ENCODE results near the gene RNF5. TPM values are rescaled to one million over a fixed set of nuclear protein-coding genes. Genes with fewer than 3 reads are reported as not detected.

Gene RNF5, protein sequence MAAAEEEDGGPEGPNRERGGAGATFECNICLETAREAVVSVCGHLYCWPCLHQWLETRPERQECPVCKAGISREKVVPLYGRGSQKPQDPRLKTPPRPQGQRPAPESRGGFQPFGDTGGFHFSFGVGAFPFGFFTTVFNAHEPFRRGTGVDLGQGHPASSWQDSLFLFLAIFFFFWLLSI
- 133 and 135 TPM in 2 replicates for total RNA-seq
- polyA plus RNA-seq, result 169 and 170 TPM in 2 replicates

DNA sequence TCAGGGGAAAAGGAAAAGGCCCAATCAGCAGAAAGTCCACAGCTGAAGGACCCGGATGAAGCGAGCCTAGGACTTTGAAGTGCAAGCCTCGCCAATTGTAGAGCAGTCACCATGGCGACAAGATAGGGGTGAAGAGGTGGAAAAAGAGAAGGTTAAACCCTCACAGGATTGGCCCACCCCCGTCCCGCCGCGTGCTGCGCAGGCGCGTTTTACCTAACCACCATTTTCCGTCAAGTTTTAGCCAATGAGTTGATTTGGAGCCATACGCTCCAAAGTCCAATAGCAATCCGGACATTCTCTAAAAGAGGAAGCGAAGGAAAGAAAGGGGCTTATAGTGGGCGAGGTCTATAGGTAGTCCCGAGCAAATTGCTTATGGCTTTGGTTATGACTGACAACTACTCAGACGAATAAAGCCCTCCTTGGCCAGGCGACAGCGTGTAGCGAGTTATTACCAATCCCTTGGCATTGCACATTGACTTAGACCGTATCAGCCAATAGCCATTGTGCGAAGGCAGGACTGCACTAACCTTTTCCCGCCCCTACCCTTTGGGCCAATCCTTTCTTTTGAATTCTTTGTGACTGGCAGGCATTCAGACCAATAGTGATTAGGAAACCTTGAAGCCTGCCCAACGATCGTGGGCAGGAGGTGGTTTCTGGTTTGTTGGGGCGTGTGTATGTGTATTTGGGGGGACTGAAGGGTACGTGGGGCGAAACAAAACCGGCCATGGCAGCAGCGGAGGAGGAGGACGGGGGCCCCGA, at the start of gene RNF5:
Gene RNF5 (plus strand): TSS at position 618 of the 759 bp plus-strand sequence. CDS start 107 bp downstream, at position 725.
- WGBS (ENCODE audit: low lambda C conversion rate, missing lambda C conversion rate), result 2% methylated on average over 28 of the region's 33 CpGs
- H3K27me3 ChIP-seq, result no peaks in the 10 kb centered on the region
- peak; percentile 99 for DNase-seq (ENCODE audit: low spot score)
- H3K4me1 ChIP-seq (ENCODE audit: insufficient read depth), result peaks cover 13% of the 10 kb centered on the region
- no peaks in the 10 kb centered on the region for H3K9me2 ChIP-seq (replicated peaks; ENCODE audit: insufficient read depth)
- peak within 1 kb of the TSS; percentile 86 for H3K4me2 ChIP-seq
- H3K36me3 ChIP-seq (replicated peaks; ENCODE audit: insufficient read depth, low read depth), result no peaks in the 10 kb centered on the region
- H3K4me3 ChIP-seq, result peak within 1 kb of the TSS; percentile 51
- TF ChIP-seq EZH2phosphoT487 (IDR thresholded peaks at IDR 0.05; ENCODE audit: low read depth, severe bottlenecking, unreplicated experiment) (no peak), EZH2 (IDR thresholded peaks at IDR 0.05; ENCODE audit: borderline replicate concordance) (no peak)
- TF ChIP-seq, protein P1, sequence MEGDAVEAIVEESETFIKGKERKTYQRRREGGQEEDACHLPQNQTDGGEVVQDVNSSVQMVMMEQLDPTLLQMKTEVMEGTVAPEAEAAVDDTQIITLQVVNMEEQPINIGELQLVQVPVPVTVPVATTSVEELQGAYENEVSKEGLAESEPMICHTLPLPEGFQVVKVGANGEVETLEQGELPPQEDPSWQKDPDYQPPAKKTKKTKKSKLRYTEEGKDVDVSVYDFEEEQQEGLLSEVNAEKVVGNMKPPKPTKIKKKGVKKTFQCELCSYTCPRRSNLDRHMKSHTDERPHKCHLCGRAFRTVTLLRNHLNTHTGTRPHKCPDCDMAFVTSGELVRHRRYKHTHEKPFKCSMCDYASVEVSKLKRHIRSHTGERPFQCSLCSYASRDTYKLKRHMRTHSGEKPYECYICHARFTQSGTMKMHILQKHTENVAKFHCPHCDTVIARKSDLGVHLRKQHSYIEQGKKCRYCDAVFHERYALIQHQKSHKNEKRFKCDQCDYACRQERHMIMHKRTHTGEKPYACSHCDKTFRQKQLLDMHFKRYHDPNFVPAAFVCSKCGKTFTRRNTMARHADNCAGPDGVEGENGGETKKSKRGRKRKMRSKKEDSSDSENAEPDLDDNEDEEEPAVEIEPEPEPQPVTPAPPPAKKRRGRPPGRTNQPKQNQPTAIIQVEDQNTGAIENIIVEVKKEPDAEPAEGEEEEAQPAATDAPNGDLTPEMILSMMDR (IDR thresholded peaks at IDR 0.05; ENCODE audit: poor library complexity), result no peak
- no peaks in the 10 kb centered on the region for H3K9me3 ChIP-seq (ENCODE audit: low read depth)
- no peaks in the 10 kb centered on the region for H4K20me1 ChIP-seq (ENCODE audit: insufficient read depth, poor library complexity, severe bottlenecking)
- H2AFZ ChIP-seq, result peak within 1 kb of the TSS; percentile 24
- peaks cover 44% of the 10 kb centered on the region for H3K79me2 ChIP-seq
- peak within 1 kb of the TSS; percentile 94 for H3K27ac ChIP-seq

DNA sequence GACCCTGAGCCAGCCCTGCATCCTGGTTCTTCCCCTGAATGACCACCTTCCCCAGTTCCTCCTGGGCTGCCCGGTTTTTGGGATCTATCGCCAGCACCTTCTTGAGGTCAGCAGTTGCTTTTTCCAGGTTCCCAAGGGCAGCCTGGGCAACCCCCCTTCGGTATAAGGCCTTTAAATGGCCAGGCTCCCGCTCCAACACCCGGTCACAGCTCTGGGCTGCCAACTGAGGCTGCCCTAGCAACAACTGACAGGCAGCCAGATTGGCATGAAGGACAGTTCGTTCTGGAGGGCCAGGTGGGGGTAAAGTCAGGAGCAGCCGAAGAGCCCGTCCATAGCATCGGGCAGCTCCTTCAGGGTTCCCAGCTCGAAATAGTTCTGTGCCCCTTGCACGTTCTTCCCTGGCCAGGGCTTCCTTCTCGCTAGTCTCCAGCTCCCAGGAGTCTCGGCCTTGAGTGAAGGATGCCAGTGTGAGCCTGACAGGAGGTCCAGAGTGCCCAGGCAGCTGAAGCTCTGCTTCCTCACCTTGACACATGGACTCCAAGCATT, 49.4 kb upstream of the RNF5 start:
- Histone ChIP-seq H3K27me3 (no peaks in the 10 kb centered on the region), H3K9me2 (replicated peaks; ENCODE audit: insufficient read depth) (no peaks in the 10 kb centered on the region), H3K4me1 (ENCODE audit: insufficient read depth) (peaks cover 16% of the 10 kb centered on the region), H3K4me2 (peak overlapping the region; percentile 88), H4K20me1 (ENCODE audit: insufficient read depth, poor library complexity, severe bottlenecking) (no peaks in the 10 kb centered on the region), H2AFZ (no peak overlapping the region), H3K9me3 (ENCODE audit: low read depth) (no peaks in the 10 kb centered on the region), H3K36me3 (replicated peaks; ENCODE audit: insufficient read depth, low read depth) (no peaks in the 10 kb centered on the region), H3K4me3 (peak overlapping the region; percentile 50), H3K79me2 (peaks cover 39% of the 10 kb centered on the region), H3K27ac (peak overlapping the region; percentile 82)
- no peak for TF ChIP-seq EZH2 (IDR thresholded peaks at IDR 0.05; ENCODE audit: borderline replicate concordance)
- WGBS (ENCODE audit: low lambda C conversion rate, missing lambda C conversion rate), result 91% methylated on average over 13 of the region's 13 CpGs
- DNase-seq (ENCODE audit: low spot score), result no peak

DNA sequence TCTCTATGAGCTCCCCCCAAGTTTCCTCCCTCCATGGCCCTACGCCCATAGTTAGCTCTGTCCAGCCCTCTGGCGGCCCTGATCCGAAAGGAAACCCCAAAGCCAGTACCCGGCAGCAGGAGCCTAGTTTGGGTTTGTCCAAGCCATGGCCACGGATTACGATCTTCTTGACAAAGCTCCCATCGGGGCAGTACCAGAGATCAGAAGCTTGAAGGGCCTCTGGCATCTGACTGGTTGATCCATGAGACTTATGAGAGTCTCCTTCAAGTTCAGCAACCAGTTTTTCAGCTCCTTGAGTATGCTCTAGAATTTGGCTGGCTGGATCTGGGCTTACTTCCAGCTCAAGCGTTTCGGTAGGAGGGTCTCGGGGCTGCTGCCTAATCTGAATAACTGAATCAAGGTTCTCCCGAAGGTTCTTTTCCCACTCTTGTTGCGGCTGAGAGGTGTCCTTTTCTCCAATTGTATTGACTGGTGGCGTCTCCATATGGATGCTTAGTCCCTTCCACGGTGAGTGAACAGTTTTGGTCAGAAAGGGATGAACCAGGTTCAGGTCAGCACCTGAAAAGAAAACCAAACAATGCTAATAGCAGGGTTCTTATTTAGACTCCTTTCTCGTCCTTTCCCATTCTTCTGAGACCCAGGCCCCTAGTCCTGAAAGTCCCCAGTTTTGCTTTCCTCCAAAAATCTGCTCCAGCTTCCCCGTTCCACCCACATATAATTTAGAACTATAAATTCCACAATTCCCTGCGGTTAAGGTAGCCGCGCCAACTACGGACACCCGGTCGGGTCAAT, 48.7 kb upstream of the RNF5 start:
- H3K4me1 ChIP-seq (ENCODE audit: insufficient read depth), result peaks cover 16% of the 10 kb centered on the region
- WGBS (ENCODE audit: low lambda C conversion rate, missing lambda C conversion rate), result 39% methylated on average over 22 of the region's 22 CpGs
- H3K4me2 ChIP-seq, result peak overlapping the region; percentile 88
- H3K27me3 ChIP-seq, result no peaks in the 10 kb centered on the region
- no peaks in the 10 kb centered on the region for H3K36me3 ChIP-seq (replicated peaks; ENCODE audit: insufficient read depth, low read depth)
- DNase-seq (ENCODE audit: low spot score), result no peak
- H3K9me3 ChIP-seq (ENCODE audit: low read depth), result no peaks in the 10 kb centered on the region
- H4K20me1 ChIP-seq (ENCODE audit: insufficient read depth, poor library complexity, severe bottlenecking), result no peaks in the 10 kb centered on the region
- TF ChIP-seq, protein P1 (IDR thresholded peaks at IDR 0.05; ENCODE audit: poor library complexity), result no peak
- TF ChIP-seq EZH2 (IDR thresholded peaks at IDR 0.05; ENCODE audit: borderline replicate concordance) (no peak), EZH2phosphoT487 (IDR thresholded peaks at IDR 0.05; ENCODE audit: low read depth, severe bottlenecking, unreplicated experiment) (no peak)
- H3K79me2 ChIP-seq, result peaks cover 35% of the 10 kb centered on the region
- peak overlapping the region; percentile 50 for H2AFZ ChIP-seq
- H3K4me3 ChIP-seq, result peak overlapping the region; percentile 50
- peak overlapping the region; percentile 82 for H3K27ac ChIP-seq
- no peaks in the 10 kb centered on the region for H3K9me2 ChIP-seq (replicated peaks; ENCODE audit: insufficient read depth)

Data from hepatocyte (in vitro differentiated cells).